Esophagus squamous epithelium (tissue), 4 donors: ENCODE data around the gene KCNH5.

Experiments used
- POLR2A ChIP-seq, 4 donors: fragments of 450-650 bp; IDR thresholded peaks; one replicate each; pipeline ENCODE4 v1.6.1; 2017; ENCODE audit warnings: antibody characterized with exemption in 4 of 4, mild to moderate bottlenecking in 4 of 4, moderate library complexity in 3 of 4
- TF ChIP-seq, protein P1 (sequence below), 6 experiments: fragments of 450-650 bp in 4 of 6; fragments of 200-600 bp in 2 of 6; sonication (generic) in 2 of 6; IDR thresholded peaks; one replicate each; pipeline ENCODE4 v1.5.1; 2016 to 2019; ENCODE audit warnings: antibody characterized with exemption in 6 of 6, mild to moderate bottlenecking in 4 of 6, moderate library complexity in 4 of 6

DNA sequence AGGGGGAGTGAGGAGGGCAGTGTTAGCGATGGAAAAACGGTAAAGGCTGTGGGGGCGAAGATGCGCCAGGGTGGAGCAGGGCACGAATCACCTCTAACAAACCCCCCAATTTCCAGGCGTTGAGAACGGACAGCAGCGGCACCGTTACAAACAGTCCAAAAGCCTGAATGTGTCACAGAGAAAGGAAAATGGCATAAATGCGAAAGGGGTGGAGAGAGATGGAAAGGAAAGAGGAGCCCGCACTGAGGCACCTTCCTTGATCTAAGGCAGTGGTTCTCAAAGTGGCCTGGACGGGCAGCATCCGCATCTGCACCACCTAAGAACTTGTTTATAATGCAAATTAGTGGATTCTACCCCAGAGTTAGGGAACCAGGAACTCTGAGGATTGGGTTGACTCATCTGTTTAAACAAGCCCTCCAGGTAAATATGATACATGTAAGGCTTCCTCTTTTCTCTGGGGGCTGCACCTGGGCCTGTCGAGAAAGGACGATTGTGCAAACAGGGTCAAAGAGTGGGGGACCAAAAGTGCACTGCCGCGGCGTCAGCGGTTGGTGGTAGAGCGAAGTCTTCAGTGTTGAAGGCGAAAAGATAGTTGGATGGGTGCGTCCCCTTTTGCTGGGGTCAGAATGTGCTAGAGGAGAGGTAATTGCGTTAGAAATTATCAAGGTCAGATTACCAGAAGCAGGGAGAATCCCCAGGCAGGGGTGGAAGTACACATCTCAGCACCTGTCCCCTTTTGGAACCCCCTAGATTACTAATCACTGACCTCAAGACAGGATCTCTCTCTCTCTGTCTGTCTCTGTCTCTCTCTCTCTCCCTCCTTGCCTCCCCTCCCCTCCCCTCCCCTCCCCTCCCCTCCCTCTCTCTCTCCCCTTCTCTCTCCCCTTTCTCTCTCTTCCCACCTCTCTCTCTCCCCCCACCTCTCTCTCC, 1.3 kb upstream of the KCNH5 start:
- TF ChIP-seq, protein P1, sequence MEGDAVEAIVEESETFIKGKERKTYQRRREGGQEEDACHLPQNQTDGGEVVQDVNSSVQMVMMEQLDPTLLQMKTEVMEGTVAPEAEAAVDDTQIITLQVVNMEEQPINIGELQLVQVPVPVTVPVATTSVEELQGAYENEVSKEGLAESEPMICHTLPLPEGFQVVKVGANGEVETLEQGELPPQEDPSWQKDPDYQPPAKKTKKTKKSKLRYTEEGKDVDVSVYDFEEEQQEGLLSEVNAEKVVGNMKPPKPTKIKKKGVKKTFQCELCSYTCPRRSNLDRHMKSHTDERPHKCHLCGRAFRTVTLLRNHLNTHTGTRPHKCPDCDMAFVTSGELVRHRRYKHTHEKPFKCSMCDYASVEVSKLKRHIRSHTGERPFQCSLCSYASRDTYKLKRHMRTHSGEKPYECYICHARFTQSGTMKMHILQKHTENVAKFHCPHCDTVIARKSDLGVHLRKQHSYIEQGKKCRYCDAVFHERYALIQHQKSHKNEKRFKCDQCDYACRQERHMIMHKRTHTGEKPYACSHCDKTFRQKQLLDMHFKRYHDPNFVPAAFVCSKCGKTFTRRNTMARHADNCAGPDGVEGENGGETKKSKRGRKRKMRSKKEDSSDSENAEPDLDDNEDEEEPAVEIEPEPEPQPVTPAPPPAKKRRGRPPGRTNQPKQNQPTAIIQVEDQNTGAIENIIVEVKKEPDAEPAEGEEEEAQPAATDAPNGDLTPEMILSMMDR (IDR thresholded peaks at IDR 0.05): no peak
- TF ChIP-seq POLR2A (IDR thresholded peaks at IDR 0.05): no peak
